ENCODE measurements around the gene ARHGEF16.

DNA sequence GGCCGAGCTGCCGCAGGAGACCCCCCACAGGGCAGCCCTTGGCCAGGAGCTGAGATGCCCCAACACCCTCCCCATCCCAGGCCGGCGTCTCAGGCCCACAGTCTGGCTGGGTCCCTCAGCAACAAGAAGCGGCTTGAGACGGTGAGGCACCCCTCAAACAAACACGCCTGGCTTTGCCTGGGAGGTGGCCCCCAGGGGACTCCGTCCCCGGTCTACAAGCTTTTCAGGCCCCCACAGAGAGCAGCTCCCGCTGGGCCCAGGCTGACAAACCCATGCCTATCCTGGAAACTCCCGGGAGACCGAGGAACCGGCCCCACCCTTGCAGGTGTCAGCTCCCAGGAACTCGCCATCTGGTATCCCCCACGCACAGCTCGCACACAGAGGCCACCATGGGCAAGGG, 67.0 kb downstream of the ARHGEF16 start:
- TF ChIP-seq, protein P1, sequence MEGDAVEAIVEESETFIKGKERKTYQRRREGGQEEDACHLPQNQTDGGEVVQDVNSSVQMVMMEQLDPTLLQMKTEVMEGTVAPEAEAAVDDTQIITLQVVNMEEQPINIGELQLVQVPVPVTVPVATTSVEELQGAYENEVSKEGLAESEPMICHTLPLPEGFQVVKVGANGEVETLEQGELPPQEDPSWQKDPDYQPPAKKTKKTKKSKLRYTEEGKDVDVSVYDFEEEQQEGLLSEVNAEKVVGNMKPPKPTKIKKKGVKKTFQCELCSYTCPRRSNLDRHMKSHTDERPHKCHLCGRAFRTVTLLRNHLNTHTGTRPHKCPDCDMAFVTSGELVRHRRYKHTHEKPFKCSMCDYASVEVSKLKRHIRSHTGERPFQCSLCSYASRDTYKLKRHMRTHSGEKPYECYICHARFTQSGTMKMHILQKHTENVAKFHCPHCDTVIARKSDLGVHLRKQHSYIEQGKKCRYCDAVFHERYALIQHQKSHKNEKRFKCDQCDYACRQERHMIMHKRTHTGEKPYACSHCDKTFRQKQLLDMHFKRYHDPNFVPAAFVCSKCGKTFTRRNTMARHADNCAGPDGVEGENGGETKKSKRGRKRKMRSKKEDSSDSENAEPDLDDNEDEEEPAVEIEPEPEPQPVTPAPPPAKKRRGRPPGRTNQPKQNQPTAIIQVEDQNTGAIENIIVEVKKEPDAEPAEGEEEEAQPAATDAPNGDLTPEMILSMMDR (IDR thresholded peaks at IDR 0.05), result no peak
- TF ChIP-seq POLR2A (IDR thresholded peaks at IDR 0.05) (no peak), EP300 (IDR thresholded peaks at IDR 0.05) (no peak)
